Cardiac muscle cell (in vitro differentiated cells and primary cell): ENCODE results near the gene NDUFB1. TPM values are rescaled to one million over a fixed set of nuclear protein-coding genes. Genes with fewer than 3 reads are reported as not detected.

Experiments used
- DNase-seq, 2 donors: peaks; one replicate each; pipeline versions ENCODE4 v3.0.0 to v3.0.0-alpha.2; 2010 to 2017; ENCODE audit warnings: low read depth in 1 of 2, low spot score in 1 of 2
- H3K27ac ChIP-seq: fragments of 200-600 bp; sonication (generic); 2 replicates; pipeline ENCODE4 v1.5.1; 2016
- H3K27me3 ChIP-seq: fragments of 200-600 bp; sonication (generic); 2 replicates; pipeline ENCODE4 v1.6.0; 2016; ENCODE audit warnings: control low read depth
- H3K36me3 ChIP-seq: fragments of 200-600 bp; sonication (generic); 2 replicates; pipeline ENCODE4 v1.5.1; 2016; ENCODE audit warnings: control low read depth
- H3K4me1 ChIP-seq: fragments of 200-600 bp; sonication (generic); 2 replicates; pipeline ENCODE4 v1.8.1; 2017; ENCODE audit warnings: low read depth, mild to moderate bottlenecking, mixed run types
- H3K4me3 ChIP-seq: fragments of 200-600 bp; sonication (generic); 2 replicates; pipeline ENCODE4 v1.5.1; 2016; ENCODE audit warnings: mild to moderate bottlenecking
- H3K9me3 ChIP-seq: fragments of 200-600 bp; sonication (generic); 2 replicates; pipeline ENCODE4 v1.5.1; 2017; ENCODE audit warnings: low read depth, mild to moderate bottlenecking, control low read depth
- CTCF ChIP-seq: IDR thresholded peaks from 2 replicates; pipeline ENCODE4 v1.5.1; 2012; ENCODE audit warnings: low read depth, mild to moderate bottlenecking, low read length
- polyA plus RNA-seq: library from polyadenylated mRNA; unstranded; fragments of >200 nt; fragmentation: Nextera tagmentation; extraction: Ambion mirVana; gene quantifications from 2 replicates; pipeline ENCODE4 v1.2.1, GENCODE V29; 2016
- total RNA-seq: library from RNA; depleted of rRNA; stranded (reverse); fragments of >200 nt; gene quantifications from 2 replicates; pipeline ENCODE4 v1.2.3, GENCODE V29; 2016

NDUFB1 gene
- total and polyA plus RNA-seq, 2 experiments from 2014 or later, result 154 to 613 TPM

GRCh38 chr14:92106143-92106926, 15.2 kb downstream of the NDUFB1 start, which contains the start of gene ATXN3:
ATXN3 (minus strand) TSS chr14:92106582; CDS start chr14:92106552, 30 bp downstream.
- peak; percentile 81 for TF ChIP-seq CTCF
- no peaks in the 10 kb centered on the region for H3K9me3 ChIP-seq
- DNase-seq, result peak; percentile 98 to 99
- H3K36me3 ChIP-seq, result no peaks in the 10 kb centered on the region
- H3K4me1 ChIP-seq, result no peaks in the 10 kb centered on the region
- H3K27ac ChIP-seq, result peak within 1 kb of the TSS; percentile 58
- H3K4me3 ChIP-seq, result peak within 1 kb of the TSS; percentile 64
- no peaks in the 10 kb centered on the region for H3K27me3 ChIP-seq

DNA sequence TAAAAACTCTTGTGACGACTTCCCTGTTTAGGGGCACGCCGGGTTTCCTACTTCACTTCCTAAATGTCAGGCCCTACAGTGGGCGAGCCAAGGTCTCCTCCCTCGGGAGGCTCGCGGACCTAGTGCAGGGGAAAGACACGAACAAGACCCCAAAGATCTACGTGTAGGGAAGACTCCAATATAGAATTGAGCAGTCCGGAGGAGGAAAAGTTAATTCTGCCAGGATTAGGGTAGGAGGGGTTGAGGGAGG, 15.7 kb downstream of the NDUFB1 start:
- H3K27me3 ChIP-seq, result no peaks in the 10 kb centered on the region
- no peaks in the 10 kb centered on the region for H3K4me1 ChIP-seq
- peak overlapping the region; percentile 64 for H3K4me3 ChIP-seq
- no peak for TF ChIP-seq CTCF
- peak overlapping the region; percentile 58 for H3K27ac ChIP-seq
- H3K9me3 ChIP-seq, result no peaks in the 10 kb centered on the region
- H3K36me3 ChIP-seq, result no peaks in the 10 kb centered on the region
- DNase-seq, result peak in 1 of 2 donors; percentile 37

- peak in 1 of 2 donors; percentile 54 for DNase-seq
- Histone ChIP-seq H3K27me3 (no peaks in the 10 kb centered on the region), H3K27ac (peak overlapping the region; percentile 58), H3K9me3 (no peaks in the 10 kb centered on the region), H3K4me3 (peak overlapping the region; percentile 64), H3K36me3 (no peaks in the 10 kb centered on the region), H3K4me1 (no peaks in the 10 kb centered on the region)
- TF ChIP-seq CTCF, result no peak
Measured at GRCh38 chr14:92105073-92105892, 16.2 kb downstream of the NDUFB1 start.

DNA sequence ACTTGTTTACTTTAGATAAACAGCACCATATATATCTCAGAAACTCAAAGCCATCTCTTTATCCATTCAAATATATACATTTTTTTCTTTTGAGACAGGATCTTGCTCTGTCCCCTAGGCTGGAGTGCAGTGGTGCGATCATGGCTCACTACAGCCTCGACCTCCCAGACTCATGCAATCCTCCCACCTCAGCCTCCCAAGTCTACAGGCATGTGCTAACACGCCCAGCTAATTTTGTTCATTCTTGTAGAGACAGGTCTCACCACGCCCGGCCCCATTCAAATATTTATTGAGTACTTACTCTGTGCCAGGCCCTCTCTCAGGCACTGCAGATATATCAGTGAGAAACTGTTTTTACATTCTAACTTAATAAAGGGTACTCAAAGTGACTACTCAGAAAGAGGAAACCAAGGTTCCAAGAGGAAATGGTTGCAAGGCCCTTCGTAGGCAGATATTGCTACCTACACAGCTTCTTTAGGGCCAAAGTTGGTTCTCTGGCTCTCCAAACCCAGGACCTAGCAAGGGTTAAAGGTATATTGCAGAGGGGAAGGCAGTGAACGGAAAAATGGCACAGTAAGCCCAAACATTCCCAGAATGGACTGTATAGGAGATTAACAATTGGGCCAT, 18.0 kb downstream of the NDUFB1 start:
- H3K9me3 ChIP-seq, result no peaks in the 10 kb centered on the region
- TF ChIP-seq CTCF, result no peak
- no peaks in the 10 kb centered on the region for H3K4me1 ChIP-seq
- no peak for DNase-seq
- no peak overlapping the region for H3K27ac ChIP-seq
- no peaks in the 10 kb centered on the region for H3K36me3 ChIP-seq
- H3K4me3 ChIP-seq, result no peak overlapping the region
- no peaks in the 10 kb centered on the region for H3K27me3 ChIP-seq

GRCh38 chr14:92099802-92100201, 21.7 kb downstream of the NDUFB1 start:
- peaks cover 3% of the 10 kb centered on the region for H3K36me3 ChIP-seq
- H3K4me1 ChIP-seq, result no peaks in the 10 kb centered on the region
- H3K27me3 ChIP-seq, result no peaks in the 10 kb centered on the region
- H3K4me3 ChIP-seq, result no peak overlapping the region
- H3K27ac ChIP-seq, result no peak overlapping the region
- no peaks in the 10 kb centered on the region for H3K9me3 ChIP-seq
- DNase-seq, result no peak
- no peak for TF ChIP-seq CTCF
